HepG2 (cell line): ENCODE measurements around the gene ZNF451. TPM values are rescaled to one million over a fixed set of nuclear protein-coding genes. Genes with fewer than 3 reads are reported as not detected.

ENCODE experiments used
- ATAC-seq: fragments of 200-7000 bp; cut with Tn5 transposase; 3 replicates; pipeline ENCODE4 v1.9.1; 2020; ENCODE audit warnings: mild to moderate bottlenecking, moderate library complexity
- BruUV-seq: library from RNA; stranded (reverse); fragments of 400-500 nt; replicated peaks from 2 replicates; lab custom pipeline; 2021; lab: Mats Ljungman, UMichigan
- CTCF ChIA-PET: fragments of 300-600 bp; formaldehyde crosslinking; extraction: SDS; loops from one replicate; lab custom pipeline; 2021; ENCODE audit warnings: low total read pairs, inconsistent platforms, low intra/inter-chr PET ratio; lab: Yijun Ruan, JAX
- POLR2A ChIA-PET: fragments of 350-600 bp; sonication (Branson Sonifier 250); formaldehyde crosslinking; loops from one replicate; lab custom pipeline; 2020; ENCODE audit warnings: antibody characterized with exemption, inconsistent platforms; lab: Yijun Ruan, JAX
- DNase-seq: peaks from one replicate; pipeline ENCODE4 v3.0.0-alpha.2; 2015; ENCODE audit warnings: low spot score
- FAIRE-seq: peaks from 3 replicates; lab custom pipeline; 2011; peaks lifted over from hg19 to GRCh38; lab: Jason Lieb, UNC
- H2AFZ ChIP-seq: one replicate; pipeline ENCODE4 v1.6.1; 2011; ENCODE audit warnings: low read length, inconsistent platforms
- H3K27ac ChIP-seq: fragments of 300-600 bp; 3 replicates; pipeline ENCODE4 v1.8.0; 2011; ENCODE audit warnings: mixed run types, mild to moderate bottlenecking, mixed read lengths, low read length, inconsistent platforms; ENCODE audit not compliant: insufficient read depth; ENCODE audit errors: extremely low read length
- H3K27me3 ChIP-seq, 2 experiments: fragments of 200-600 bp in 1 of 2; 2 replicates in 1 of 2; 3 replicates in 1 of 2; pipeline versions ENCODE4 v1.6.0 to v1.8.0; 2011; ENCODE audit warnings: low read length in 2 of 2, mild to moderate bottlenecking in 2 of 2, moderate library complexity in 2 of 2, inconsistent platforms in 1 of 2; ENCODE audit not compliant: insufficient read depth in 2 of 2, control insufficient read depth in 1 of 2
- H3K36me3 ChIP-seq, 2 experiments: fragments of 200-600 bp in 1 of 2; replicated peaks in 1 of 2; 2 replicates in 1 of 2; 3 replicates in 1 of 2; pipeline versions ENCODE4 v1.5.1 to v1.8.0; 2011; ENCODE audit warnings: low read length in 2 of 2, inconsistent platforms in 1 of 2; ENCODE audit not compliant: insufficient read depth in 2 of 2, control insufficient read depth in 1 of 2
- H3K4me1 ChIP-seq: 2 replicates; pipeline ENCODE4 v1.5.1; 2012; ENCODE audit warnings: low read length, inconsistent platforms; ENCODE audit not compliant: insufficient read depth
- H3K4me2 ChIP-seq: 2 replicates; pipeline ENCODE4 v1.6.0; 2011; ENCODE audit warnings: low read depth, low read length, inconsistent platforms
- H3K4me3 ChIP-seq, 3 experiments: fragments of 200-600 bp in 1 of 3; sonication (generic), shearing (Covaris generic) in 1 of 3; replicated peaks in 1 of 3; 2 replicates each; pipeline ENCODE4 v1.5.1; 2011 to 2016; ENCODE audit warnings: low read length in 3 of 3, inconsistent platforms in 2 of 3, low read depth in 2 of 3, mild to moderate bottlenecking in 2 of 3, control low read depth in 1 of 3, mixed read lengths in 1 of 3; ENCODE audit not compliant: insufficient read depth in 1 of 3
- H3K79me2 ChIP-seq: one replicate; pipeline ENCODE4 v1.6.1; 2011; ENCODE audit warnings: low read length, inconsistent platforms; ENCODE audit not compliant: insufficient read depth
- H3K9ac ChIP-seq: 2 replicates; pipeline ENCODE4 v1.6.0; 2011; ENCODE audit warnings: mild to moderate bottlenecking, low read depth, low read length, inconsistent platforms; ENCODE audit not compliant: insufficient read depth
- H3K9me3 ChIP-seq: 2 replicates; pipeline ENCODE4 v1.5.1; 2012; ENCODE audit warnings: mild to moderate bottlenecking, low read length
- H4K20me1 ChIP-seq: 2 replicates; pipeline ENCODE4 v1.6.0; 2011; ENCODE audit warnings: inconsistent platforms, mild to moderate bottlenecking, low read length, moderate library complexity; ENCODE audit not compliant: insufficient read depth
- SETDB1 ChIP-seq: sonication (generic); formaldehyde crosslinking; IDR thresholded peaks from 2 replicates; pipeline ENCODE4 v1.5.1; 2020; ENCODE audit warnings: missing genetic modification reagents, mild to moderate bottlenecking, borderline replicate concordance
- ZNF224 ChIP-seq: sonication (generic); formaldehyde crosslinking; IDR thresholded peaks from 2 replicates; pipeline ENCODE4 v1.5.0; 2020; ENCODE audit warnings: mild to moderate bottlenecking, missing genetic modification reagents
- ZNF230 ChIP-seq: sonication (generic); formaldehyde crosslinking; IDR thresholded peaks from 2 replicates; pipeline ENCODE4 v1.4.0; 2020; ENCODE audit warnings: mild to moderate bottlenecking, missing genetic modification reagents
- WGBS: methylation state at CpG from one replicate; pipeline ENCODE4 v1.1.6; 2017; ENCODE audit warnings: low lambda C conversion rate; 5-methylcytosine and 5-hydroxymethylcytosine counted together
- in situ Hi-C: cut with HindIII; loops from 2 replicates; pipeline ENCODE4 v1.10.0; 2017; ENCODE audit warnings: low pct_unique_long_range_greater_than_20kb; ENCODE audit not compliant: extremely low pct_ligation_motif_present
- intact Hi-C: fragments of 100-400 bp; cut with micrococcal nuclease; formaldehyde crosslinking; loops from one replicate; pipeline ENCODE4 v1.10.0; 2022; ENCODE audit not compliant: unreplicated experiment
- polyA plus RNA-seq, 8 experiments: library from polyadenylated mRNA; depleted of rRNA in 3 of 8; stranded (reverse) in 7 of 8; unstranded in 1 of 8; fragments of >200 nt; fragmentation: Illumina TruSeq in 4 of 8; extraction: Trizol in 4 of 8; gene quantifications; 2 replicates each; pipeline versions ENCODE4 v1.2.1 to v1.2.3, GENCODE V29; 2011 to 2016; ENCODE audit warnings: low read depth in 4 of 8, missing spikeins in 1 of 8, mixed read lengths in 1 of 8; ENCODE audit not compliant: insufficient read depth in 1 of 8
- total RNA-seq, 5 experiments: library from RNA; depleted of rRNA; stranded (reverse); fragments of >200 nt; fragmentation: Illumina TruSeq; extraction: Trizol; gene quantifications; 2 replicates each; pipeline ENCODE4 v1.2.3, GENCODE V29; 2016; ENCODE audit warnings: low read depth in 1 of 5
- TF ChIP-seq, protein P1 (sequence below): sonication (generic); formaldehyde crosslinking; IDR thresholded peaks from 2 replicates; pipeline ENCODE4 v1.9.0; 2021; ENCODE audit warnings: missing genetic modification reagents, borderline replicate concordance
- TF ChIP-seq, protein P2 (sequence below): sonication (generic); formaldehyde crosslinking; IDR thresholded peaks from 2 replicates; pipeline ENCODE4 v1.4.0; 2020; ENCODE audit warnings: missing genetic modification reagents
- TF ChIP-seq, protein P3 (sequence below): sonication (generic); formaldehyde crosslinking; IDR thresholded peaks from 2 replicates; pipeline ENCODE4 v1.4.0; 2020; ENCODE audit warnings: mild to moderate bottlenecking, low read depth, missing genetic modification reagents

ZNF451 gene
- total and polyA plus RNA-seq, 2 of the 13 experiments (the other 11 are each of a cell fraction or from before 2014, with no cell fraction given): 32.1 to 65.7 TPM

DNA sequence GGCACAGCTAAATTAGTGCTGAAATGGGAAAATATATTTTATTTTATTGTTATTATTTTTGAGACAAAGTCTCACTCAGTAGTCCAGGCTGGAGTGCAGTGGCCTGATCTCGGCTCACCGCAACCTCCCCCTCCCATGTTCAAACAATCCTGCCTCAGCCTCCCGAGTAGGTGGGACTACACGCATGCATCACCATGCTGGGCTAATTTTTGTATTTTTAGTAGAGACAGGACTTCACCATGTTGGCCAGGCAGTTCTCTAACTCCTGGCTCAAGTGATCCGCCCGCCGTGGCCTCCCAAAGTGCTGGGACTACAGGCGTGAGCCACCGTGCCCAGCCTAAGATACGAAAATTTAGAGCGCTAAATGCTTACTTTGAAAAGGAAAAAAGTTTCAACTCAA, 127.3 kb downstream of the ZNF451 start:
- ATAC-seq (no peak), DNase-seq (no peak), FAIRE-seq (no peak)
- ChIA-PET POLR2A (no interaction called here), CTCF (no interaction called here)
- no peaks in the 10 kb centered on the region for H3K9me3 ChIP-seq
- in situ Hi-C loops (no loop called here), intact Hi-C loops (loop anchor here (5.0 kb wide), 1 partner anchor 170 kb away; the partner anchor contains the start of gene KIAA1586)
- H3K4me2 ChIP-seq: no peak overlapping the region
- 98% methylated on average over 11 of the region's 11 CpGs for WGBS
- BruUV-seq: no TSS peak
- peaks cover 35% of the 10 kb centered on the region for H3K4me1 ChIP-seq
- peaks cover 72% of the 10 kb centered on the region for H3K79me2 ChIP-seq
- TF ChIP-seq SETDB1 (no peak), ZNF224 (CRISPR knock-in tag) (no peak), ZNF230 (CRISPR knock-in tag) (no peak)
- TF ChIP-seq, protein P1, sequence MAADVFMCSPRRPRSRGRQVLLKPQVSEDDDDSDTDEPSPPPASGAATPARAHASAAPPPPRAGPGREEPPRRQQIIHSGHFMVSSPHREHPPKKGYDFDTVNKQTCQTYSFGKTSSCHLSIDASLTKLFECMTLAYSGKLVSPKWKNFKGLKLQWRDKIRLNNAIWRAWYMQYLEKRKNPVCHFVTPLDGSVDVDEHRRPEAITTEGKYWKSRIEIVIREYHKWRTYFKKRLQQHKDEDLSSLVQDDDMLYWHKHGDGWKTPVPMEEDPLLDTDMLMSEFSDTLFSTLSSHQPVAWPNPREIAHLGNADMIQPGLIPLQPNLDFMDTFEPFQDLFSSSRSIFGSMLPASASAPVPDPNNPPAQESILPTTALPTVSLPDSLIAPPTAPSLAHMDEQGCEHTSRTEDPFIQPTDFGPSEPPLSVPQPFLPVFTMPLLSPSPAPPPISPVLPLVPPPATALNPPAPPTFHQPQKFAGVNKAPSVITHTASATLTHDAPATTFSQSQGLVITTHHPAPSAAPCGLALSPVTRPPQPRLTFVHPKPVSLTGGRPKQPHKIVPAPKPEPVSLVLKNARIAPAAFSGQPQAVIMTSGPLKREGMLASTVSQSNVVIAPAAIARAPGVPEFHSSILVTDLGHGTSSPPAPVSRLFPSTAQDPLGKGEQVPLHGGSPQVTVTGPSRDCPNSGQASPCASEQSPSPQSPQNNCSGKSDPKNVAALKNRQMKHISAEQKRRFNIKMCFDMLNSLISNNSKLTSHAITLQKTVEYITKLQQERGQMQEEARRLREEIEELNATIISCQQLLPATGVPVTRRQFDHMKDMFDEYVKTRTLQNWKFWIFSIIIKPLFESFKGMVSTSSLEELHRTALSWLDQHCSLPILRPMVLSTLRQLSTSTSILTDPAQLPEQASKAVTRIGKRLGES (CRISPR knock-in tag): no peak
- TF ChIP-seq, protein P2, sequence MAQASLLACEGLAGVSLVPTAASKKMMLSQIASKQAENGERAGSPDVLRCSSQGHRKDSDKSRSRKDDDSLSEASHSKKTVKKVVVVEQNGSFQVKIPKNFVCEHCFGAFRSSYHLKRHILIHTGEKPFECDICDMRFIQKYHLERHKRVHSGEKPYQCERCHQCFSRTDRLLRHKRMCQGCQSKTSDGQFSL (CRISPR knock-in tag): no peak
- TF ChIP-seq, protein P3, sequence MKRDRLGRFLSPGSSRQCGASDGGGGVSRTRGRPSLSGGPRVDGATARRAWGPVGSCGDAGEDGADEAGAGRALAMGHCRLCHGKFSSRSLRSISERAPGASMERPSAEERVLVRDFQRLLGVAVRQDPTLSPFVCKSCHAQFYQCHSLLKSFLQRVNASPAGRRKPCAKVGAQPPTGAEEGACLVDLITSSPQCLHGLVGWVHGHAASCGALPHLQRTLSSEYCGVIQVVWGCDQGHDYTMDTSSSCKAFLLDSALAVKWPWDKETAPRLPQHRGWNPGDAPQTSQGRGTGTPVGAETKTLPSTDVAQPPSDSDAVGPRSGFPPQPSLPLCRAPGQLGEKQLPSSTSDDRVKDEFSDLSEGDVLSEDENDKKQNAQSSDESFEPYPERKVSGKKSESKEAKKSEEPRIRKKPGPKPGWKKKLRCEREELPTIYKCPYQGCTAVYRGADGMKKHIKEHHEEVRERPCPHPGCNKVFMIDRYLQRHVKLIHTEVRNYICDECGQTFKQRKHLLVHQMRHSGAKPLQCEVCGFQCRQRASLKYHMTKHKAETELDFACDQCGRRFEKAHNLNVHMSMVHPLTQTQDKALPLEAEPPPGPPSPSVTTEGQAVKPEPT (CRISPR knock-in tag): no peak
- H4K20me1 ChIP-seq: no peaks in the 10 kb centered on the region
- H3K36me3 ChIP-seq: no peaks in the 10 kb centered on the region
- no peaks in the 10 kb centered on the region; a peak in 1 of 5 replicates for H3K27me3 ChIP-seq
- H3K9ac ChIP-seq: no peak overlapping the region
- H3K27ac ChIP-seq: no peak overlapping the region
- H3K4me3 ChIP-seq: no peak overlapping the region
- no peak overlapping the region for H2AFZ ChIP-seq

Other genes starting within 250 kb of the ZNF451 start
- 0.20 and 0.25 TPM in 2 replicates for gene BEND6, start 135.1 kb upstream of the ZNF451 start, total RNA-seq (2016; rRNA removed; fragmentation: Illumina TruSeq; extraction: Trizol)
- gene BEND6, start 135.1 kb upstream of the ZNF451 start, polyA plus RNA-seq (2011; rRNA removed): 0.10 and 0.21 TPM in 2 replicates
- gene KIAA1586, start 43.5 kb upstream of the ZNF451 start, total RNA-seq (2016; rRNA removed; fragmentation: Illumina TruSeq; extraction: Trizol): 16.9 and 24.7 TPM in 2 replicates
- 4.2 and 5.5 TPM in 2 replicates for gene KIAA1586, start 43.5 kb upstream of the ZNF451 start, polyA plus RNA-seq (2011; rRNA removed)
- 15.1 and 23.0 TPM in 2 replicates for gene BAG2, start 82.1 kb downstream of the ZNF451 start, total RNA-seq (2016; rRNA removed; fragmentation: Illumina TruSeq; extraction: Trizol)
- 4.3 and 5.7 TPM in 2 replicates for gene BAG2, start 82.1 kb downstream of the ZNF451 start, polyA plus RNA-seq (2011; rRNA removed)
- 16.4 and 24.2 TPM in 2 replicates for gene RAB23, start 132.1 kb downstream of the ZNF451 start, total RNA-seq (2016; rRNA removed; fragmentation: Illumina TruSeq; extraction: Trizol)
- gene RAB23, start 132.1 kb downstream of the ZNF451 start, polyA plus RNA-seq (2011; rRNA removed): 4.3 and 5.5 TPM in 2 replicates
- gene PRIM2, start 227.4 kb downstream of the ZNF451 start, total RNA-seq (2016; rRNA removed; fragmentation: Illumina TruSeq; extraction: Trizol): 52.7 and 70.0 TPM in 2 replicates
- gene PRIM2, start 227.4 kb downstream of the ZNF451 start, polyA plus RNA-seq (2011; rRNA removed): 4.9 and 8.0 TPM in 2 replicates